ENCODE data around the gene SLC4A9. TPM values are rescaled to one million over a fixed set of nuclear protein-coding genes. Genes with fewer than 3 reads are reported as not detected.
A peak's percentile ranks its signal among the peaks of the same experiment; 100 is the strongest.

Gene SLC4A9, protein sequence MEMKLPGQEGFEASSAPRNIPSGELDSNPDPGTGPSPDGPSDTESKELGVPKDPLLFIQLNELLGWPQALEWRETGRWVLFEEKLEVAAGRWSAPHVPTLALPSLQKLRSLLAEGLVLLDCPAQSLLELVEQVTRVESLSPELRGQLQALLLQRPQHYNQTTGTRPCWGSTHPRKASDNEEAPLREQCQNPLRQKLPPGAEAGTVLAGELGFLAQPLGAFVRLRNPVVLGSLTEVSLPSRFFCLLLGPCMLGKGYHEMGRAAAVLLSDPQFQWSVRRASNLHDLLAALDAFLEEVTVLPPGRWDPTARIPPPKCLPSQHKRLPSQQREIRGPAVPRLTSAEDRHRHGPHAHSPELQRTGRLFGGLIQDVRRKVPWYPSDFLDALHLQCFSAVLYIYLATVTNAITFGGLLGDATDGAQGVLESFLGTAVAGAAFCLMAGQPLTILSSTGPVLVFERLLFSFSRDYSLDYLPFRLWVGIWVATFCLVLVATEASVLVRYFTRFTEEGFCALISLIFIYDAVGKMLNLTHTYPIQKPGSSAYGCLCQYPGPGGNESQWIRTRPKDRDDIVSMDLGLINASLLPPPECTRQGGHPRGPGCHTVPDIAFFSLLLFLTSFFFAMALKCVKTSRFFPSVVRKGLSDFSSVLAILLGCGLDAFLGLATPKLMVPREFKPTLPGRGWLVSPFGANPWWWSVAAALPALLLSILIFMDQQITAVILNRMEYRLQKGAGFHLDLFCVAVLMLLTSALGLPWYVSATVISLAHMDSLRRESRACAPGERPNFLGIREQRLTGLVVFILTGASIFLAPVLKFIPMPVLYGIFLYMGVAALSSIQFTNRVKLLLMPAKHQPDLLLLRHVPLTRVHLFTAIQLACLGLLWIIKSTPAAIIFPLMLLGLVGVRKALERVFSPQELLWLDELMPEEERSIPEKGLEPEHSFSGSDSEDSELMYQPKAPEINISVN
- not detected in 2 replicates for total RNA-seq (ENCODE audit: low replicate concordance)

DNA sequence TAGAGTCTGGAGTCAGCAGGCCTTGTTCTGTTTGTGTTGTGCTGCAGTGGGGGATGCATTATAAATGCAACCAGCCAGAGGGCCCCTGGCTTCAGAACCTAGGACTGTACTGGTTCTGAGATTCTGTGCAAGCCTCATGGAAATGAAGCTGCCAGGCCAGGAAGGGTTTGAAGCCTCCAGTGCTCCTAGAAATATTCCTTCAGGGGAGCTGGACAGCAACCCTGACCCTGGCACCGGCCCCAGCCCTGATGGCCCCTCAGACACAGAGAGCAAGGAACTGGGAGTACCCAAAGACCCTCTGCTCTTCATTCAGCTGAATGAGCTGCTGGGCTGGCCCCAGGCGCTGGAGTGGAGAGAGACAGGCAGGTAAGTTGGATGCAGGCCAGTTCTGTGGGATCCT lies at the start of gene SLC4A9:
Gene SLC4A9, plus strand, starts transcription at position 94 of the 400 bp plus-strand sequence. Its CDS starts 43 bp downstream, at position 137.
- H3K4me3 ChIP-seq (ENCODE audit: low read depth, low read length) = no peak within 1 kb of the TSS
- DNase-seq (ENCODE audit: low read depth) = no peak
- TF ChIP-seq, protein P1, sequence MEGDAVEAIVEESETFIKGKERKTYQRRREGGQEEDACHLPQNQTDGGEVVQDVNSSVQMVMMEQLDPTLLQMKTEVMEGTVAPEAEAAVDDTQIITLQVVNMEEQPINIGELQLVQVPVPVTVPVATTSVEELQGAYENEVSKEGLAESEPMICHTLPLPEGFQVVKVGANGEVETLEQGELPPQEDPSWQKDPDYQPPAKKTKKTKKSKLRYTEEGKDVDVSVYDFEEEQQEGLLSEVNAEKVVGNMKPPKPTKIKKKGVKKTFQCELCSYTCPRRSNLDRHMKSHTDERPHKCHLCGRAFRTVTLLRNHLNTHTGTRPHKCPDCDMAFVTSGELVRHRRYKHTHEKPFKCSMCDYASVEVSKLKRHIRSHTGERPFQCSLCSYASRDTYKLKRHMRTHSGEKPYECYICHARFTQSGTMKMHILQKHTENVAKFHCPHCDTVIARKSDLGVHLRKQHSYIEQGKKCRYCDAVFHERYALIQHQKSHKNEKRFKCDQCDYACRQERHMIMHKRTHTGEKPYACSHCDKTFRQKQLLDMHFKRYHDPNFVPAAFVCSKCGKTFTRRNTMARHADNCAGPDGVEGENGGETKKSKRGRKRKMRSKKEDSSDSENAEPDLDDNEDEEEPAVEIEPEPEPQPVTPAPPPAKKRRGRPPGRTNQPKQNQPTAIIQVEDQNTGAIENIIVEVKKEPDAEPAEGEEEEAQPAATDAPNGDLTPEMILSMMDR (IDR thresholded peaks at IDR 0.05; ENCODE audit: insufficient read depth, low read length) = no peak

DNA sequence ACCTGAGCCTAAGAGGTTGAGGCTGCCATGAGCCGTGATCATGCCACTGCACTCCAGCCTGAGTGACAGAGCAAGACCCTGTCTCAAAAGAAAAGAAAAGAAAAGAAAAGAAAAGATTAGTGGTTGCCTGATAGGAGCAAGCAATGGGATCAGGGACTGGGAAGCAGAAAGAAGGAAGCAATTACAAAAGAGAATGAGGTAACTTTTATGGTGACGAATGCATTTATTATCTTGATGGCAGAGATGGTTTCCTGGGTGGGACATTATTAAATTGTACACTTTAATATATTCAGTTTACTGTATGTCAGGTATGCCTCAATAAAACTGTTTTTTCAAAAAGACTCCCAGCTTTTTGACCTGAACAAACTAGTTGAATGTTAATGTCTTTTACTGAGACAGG lies 49.6 kb upstream of the SLC4A9 start:
- TF ChIP-seq, protein P1 (IDR thresholded peaks at IDR 0.05; ENCODE audit: insufficient read depth, low read length) = no peak
- peak; percentile 47 for DNase-seq (ENCODE audit: low read depth)
- no peak overlapping the region for H3K4me3 ChIP-seq (ENCODE audit: low read depth, low read length)

DNA sequence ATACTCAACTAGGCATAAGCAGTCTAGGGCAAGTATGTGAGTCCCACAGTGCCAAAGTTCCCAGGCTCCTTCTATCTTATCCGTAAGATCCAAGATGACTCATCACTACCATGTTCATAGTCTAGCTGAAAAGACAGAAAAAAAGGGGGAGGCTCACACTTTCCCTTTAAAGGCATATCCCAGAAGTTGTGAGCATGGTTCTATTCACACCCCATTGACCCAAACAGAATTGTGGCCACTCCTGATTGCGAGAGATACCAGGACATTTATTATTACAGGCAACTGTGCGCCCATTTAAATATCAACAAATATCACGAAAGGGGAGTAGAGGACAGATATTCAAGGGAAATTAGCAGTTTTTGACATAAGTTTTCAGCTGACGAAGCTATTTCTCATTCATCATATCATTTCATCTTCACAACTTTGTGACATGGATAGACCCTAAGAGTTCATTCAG lies 49.0 kb upstream of the SLC4A9 start:
- TF ChIP-seq, protein P1 (IDR thresholded peaks at IDR 0.05; ENCODE audit: insufficient read depth, low read length) = no peak
- DNase-seq (ENCODE audit: low read depth) = peak; percentile 95
- no peak overlapping the region for H3K4me3 ChIP-seq (ENCODE audit: low read depth, low read length)

DNA sequence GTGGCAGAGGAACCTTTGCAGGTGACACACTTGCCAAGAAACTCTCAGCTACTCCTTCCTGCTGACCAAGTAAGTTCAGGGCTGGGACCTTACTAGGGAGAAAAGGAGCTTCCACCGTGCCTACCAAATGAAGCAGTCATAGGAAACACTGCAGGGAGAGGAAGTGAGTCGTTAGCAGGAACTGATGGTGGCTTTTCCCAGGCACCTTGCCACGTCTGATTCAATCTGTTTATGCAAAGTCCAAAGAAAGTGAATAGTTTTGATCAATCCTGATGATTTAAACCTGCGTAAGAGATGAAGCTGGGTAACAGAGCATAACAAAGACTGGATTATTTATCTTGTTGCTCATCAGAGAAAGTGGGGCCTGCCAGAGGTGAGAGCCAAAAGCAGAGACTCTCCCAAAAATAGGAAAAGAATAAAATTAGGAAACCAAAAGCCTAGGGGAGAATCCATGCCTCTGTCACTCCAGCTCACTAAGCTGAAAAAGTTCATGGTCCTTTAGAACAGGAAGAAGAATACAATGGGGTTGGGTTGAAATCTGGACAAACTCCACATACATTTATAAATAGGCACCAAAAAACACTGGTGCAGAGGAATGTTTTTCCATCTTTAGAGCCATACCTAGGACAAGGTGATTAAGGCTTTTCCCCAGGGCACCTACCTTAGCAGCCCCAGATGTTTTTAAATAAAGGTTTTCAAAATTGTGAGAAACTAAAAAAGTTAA lies 47.8 kb upstream of the SLC4A9 start:
- peak overlapping the region; percentile 37 for H3K4me3 ChIP-seq (ENCODE audit: low read depth, low read length)
- TF ChIP-seq, protein P1 (IDR thresholded peaks at IDR 0.05; ENCODE audit: insufficient read depth, low read length) = no peak
- DNase-seq (ENCODE audit: low read depth) = peak; percentile 97

DNA sequence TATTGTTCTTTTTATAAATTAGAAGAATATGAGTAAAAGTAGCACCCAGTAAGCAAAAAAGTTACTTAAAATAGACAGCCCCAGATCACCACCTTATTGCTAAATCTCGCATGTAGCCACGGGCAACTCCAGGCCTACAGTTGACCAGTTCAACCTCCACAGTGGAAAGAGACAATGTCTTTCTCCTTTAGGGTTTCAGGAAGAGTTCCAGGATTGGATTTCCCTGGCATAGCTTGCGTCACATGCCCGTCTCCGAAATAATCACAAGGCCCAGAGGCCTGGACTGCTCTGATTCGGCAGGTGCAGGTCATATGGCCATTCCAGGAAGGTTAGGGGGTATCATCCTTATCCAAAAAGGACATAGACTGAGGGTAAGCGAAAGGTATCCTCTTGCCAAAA lies 47.2 kb upstream of the SLC4A9 start:
- DNase-seq (ENCODE audit: low read depth) = no peak
- no peak overlapping the region for H3K4me3 ChIP-seq (ENCODE audit: low read depth, low read length)
- TF ChIP-seq, protein P1 (IDR thresholded peaks at IDR 0.05; ENCODE audit: insufficient read depth, low read length) = no peak

DNA sequence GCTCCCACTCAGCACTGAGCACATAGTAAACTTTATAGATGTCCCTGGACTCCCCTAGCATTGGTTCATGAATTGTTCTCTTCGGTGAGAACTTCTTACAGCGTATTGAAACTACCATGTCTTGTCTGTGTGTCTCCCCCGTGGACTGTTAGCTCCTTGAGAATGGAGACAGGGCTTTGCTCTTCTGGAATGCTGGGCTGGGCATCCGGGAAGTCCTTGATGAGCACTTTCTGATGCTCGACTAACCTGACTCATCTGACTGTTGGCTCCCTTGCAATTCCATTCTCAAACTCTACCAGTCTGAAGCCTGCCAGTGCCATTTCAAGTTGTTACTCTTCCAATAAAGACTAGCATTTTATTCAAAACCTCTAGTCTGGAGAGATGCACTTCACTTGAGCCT lies 42.1 kb upstream of the SLC4A9 start:
- no peak overlapping the region for H3K4me3 ChIP-seq (ENCODE audit: low read depth, low read length)
- peak; percentile 50 for DNase-seq (ENCODE audit: low read depth)
- TF ChIP-seq, protein P1 (IDR thresholded peaks at IDR 0.05; ENCODE audit: insufficient read depth, low read length) = no peak

Measured in fibroblast of the aortic adventitia (primary cell).